Measurements from ENCODE around the gene VTI1A.
A peak's percentile ranks its signal among the peaks of the same experiment; 100 is the strongest.

GRCh38 chr10:112456533-112456932, 9.5 kb downstream of the VTI1A start:
- peak in 1 of 4 donors; percentile 8 for TF ChIP-seq CTCF (IDR thresholded peaks at IDR 0.05)
- TF ChIP-seq POLR2A (IDR thresholded peaks at IDR 0.05), result no peak
